Activated CD4-positive, alpha-beta T cell treated with anti-CD3 and anti-CD28 coated beads, Interleukin-2, amount 50 U/mL, for 4 hours (primary cell): ENCODE measurements around the gene RPL18A.

Experiments used
- DNase-seq, 2 experiments: peaks; one replicate each; pipeline ENCODE4 v3.0.0-alpha.2; 2020

Gene RPL18A

GRCh38 chr19:17841810-17842662, 17.7 kb upstream of the RPL18A start:
- DNase-seq, result peak; percentile 45 to 52

DNA sequence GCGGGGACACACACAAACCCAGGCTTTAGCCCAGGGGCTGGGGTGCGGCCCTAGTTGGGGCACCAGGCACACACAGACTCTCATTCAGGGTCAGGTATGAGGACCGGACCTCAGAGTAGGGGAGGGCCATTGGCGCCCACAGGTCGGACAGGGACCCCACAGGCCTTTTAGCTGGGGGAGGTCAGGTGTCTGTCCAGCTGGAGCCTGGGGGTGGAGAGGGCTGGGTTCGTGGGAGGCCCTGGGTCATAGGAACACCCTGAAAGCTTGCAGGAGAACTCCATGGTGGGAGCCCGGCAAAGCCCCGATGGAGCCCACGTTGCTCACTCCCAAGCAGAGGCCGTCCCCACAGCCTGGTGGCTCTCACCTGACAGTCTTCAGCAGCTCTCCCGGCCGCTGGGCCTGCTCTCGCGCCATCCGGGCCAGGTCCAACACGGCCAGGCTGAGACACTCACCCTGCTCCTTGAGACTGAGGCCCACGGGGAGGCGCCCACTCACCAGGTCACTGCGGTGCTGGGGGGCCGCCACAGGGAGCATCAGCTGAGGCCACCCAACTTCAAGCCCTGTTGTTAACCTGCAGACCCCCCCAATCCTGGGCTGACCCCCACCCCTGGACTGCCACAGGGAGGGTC, 16.9 kb upstream of the RPL18A start:
- DNase-seq, result no peak

- DNase-seq, result no peak
These were observed 16.4 kb upstream of the RPL18A start for GRCh38 chr19:17843292-17843827.

- no peak for DNase-seq
These were observed 15.7 kb upstream of the RPL18A start for GRCh38 chr19:17843908-17844490.

DNA sequence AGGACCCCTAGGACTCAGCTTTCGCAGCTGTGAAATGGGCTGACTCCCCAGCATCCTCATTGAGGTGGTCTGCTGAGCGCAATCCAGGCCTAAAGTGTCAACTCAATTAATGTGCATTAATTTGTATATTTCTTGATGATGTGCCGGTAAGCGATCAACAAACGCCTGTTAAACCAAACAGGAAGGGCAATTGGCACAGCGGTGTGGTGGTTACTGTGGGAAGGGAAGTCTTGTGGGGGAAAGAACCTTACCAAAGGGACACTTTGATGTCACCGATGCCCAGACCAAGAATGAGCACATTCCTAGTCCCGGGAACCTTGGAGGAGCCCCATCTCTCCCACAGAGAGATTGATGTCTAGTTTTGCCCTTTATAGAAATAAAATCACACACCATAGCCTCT, 13.6 kb upstream of the RPL18A start:
- DNase-seq, result no peak

DNA sequence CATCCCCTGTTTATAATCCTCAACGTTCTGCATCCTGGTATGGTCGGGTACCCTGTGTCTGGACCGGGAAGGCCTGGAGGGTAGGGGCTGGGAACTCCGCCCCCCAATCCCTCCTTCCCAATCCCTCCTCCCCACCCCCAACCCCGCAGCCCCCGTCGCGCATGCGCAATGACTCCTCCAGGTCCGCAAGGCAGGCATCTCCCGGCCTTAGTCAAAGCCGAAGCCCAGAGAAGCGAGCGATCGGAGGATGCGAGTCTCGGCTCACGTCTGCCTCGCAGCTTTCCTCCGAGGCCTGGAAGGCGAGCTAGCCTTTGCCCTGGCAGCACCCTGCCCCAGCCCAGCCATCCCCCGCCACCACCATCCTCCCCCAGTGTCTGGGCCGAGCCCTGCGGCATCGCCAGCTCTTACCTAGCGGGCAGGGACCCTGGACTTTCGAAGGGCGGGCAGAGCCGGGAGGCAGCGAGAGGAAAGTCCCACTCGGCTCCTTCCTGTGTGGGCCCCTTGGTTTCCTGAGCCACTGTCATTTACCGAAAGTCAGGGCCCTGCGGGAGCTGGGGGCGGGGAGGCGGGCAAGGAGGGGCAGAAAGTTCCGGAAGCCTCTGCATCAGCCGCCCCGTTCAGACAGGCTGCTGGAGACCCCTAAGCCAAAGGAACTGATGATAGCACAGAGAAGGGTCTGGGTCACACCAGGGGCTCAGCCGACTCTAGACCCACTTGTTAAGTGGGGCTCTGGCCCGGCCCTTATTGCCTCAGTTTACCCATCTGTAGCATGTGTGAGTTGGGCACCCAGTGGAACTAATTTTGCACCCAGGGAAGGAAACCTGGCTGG, 12.0 kb upstream of the RPL18A start, which contains the start of gene JAK3:
Gene JAK3, minus strand, starts transcription at position 445 of the 829 bp plus-strand sequence. CDS start 3,565 bp downstream, outside the sequence.
- peak; percentile 90 to 91 for DNase-seq

DNA sequence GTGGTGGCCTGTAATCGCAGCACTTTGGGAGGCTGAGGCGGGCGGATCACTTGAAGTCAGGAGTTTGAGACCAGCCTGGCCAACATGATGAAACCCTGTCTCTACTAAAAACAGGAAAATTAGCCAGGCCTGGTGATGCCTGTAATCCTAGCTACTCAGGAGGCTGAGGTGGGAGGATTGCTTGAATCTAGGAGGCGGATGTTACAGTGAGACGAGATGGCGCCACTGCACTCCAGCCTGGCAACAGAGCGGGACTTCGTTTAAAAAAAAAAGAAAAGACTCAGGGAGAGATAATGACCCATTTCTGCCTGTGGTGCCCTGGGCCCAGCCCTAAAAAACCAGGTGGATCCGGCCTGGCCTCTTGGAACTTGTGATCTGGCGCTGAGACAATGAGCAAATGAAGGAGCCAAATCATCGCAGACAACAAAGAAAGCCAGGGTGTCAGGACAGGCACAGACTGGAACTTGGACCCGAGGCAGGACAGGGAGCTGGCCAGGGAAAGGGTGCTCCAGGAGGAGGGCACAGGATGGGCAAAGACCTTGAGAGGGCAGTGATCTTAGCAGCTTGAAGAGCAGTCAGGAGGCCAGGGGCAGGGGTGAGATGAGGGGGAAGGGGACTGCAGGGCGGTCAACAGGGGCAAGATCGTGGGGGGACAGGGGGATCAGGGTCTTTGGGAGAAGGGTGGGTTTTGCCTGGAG, 11.0 kb upstream of the RPL18A start:
- no peak for DNase-seq

GRCh38 chr19:17854061-17854460, 5.6 kb upstream of the RPL18A start:
- no peak for DNase-seq

DNA sequence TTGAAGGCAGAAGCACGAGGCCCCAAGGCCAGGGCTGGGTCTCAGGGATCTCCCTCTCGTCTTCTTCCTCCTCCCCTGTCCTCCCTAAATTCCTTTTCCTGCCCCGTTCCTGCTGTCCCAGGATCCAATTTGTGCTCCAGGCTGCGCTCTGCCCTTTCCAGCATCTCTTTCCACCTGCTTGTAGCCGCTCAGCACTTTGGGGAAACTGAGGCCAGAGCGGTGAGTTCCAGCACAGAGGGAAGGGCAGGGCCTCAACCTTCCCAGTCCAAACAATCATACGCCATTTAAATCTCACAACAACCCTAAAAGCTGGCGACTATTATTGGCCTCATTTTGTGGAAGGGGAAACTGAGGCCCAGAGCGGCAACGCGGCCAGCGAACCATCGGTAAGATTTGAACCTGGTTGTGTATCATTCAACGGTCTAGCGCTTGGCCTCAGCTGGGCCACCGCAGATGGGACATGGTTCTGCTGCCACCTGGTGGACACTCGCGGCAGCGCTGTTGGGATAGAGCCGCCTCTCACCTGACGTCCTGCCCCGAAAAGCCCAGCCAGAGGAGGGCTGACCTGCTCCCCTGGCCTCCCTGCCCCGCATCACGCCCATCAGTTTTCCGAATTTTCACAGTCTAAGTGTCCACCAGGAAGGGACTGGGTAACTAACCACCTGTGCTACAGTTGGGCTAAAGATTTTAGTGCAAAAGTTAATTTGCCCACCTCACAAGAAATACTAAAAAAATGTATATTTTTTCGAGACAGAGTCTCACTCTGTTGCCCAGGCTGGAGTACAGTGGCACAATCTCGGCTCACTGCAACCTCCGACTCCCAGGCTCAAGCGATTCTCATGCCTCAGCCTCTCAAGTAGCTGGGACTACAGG, 4.2 kb upstream of the RPL18A start:
- DNase-seq, result peak; percentile 87 to 93

- DNase-seq, result no peak
These were observed 752 bp downstream of the RPL18A start for GRCh38 chr19:17860331-17860992.

- DNase-seq, result no peak
These were observed 1.3 kb downstream of the RPL18A start for GRCh38 chr19:17860993-17861360.

DNA sequence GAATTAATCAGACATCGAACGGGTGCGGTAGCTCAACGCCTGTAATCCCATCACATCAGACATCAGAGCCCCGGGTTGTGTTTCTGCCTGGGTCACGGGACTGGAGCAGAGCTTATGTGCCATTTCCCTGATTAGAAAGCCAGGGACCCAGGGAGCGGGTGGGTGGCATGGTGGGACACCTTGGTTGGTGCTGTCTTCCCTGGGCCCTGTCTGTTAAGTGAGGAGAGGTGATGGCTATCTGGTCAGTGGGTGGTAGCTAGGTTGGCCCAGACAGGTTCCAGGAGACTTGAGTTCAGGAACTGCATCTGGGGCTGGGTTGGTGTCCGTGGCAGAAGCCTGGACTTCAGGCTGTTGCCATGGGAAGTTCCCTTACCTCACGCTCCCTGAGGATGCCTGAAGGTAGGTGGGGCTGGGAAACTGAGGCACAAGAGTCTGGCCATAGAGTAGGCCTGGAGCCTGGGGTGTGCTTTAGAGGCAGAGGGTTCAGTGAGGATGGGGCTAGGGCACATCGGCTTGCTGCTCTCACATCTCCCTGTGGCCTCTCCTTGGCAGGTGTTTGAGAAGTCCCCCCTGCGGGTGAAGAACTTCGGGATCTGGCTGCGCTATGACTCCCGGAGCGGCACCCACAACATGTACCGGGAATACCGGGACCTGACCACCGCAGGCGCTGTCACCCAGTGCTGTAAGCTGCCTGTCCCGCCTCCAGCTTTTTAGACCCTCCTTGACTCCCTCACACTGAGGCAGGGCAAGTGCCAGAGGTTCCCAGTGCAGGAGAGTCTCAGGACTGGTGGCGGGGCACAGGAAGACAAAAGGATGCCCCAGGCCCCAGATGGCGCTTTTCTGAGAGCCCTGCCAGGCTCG, 2.1 kb downstream of the RPL18A start:
- DNase-seq, result no peak

DNA sequence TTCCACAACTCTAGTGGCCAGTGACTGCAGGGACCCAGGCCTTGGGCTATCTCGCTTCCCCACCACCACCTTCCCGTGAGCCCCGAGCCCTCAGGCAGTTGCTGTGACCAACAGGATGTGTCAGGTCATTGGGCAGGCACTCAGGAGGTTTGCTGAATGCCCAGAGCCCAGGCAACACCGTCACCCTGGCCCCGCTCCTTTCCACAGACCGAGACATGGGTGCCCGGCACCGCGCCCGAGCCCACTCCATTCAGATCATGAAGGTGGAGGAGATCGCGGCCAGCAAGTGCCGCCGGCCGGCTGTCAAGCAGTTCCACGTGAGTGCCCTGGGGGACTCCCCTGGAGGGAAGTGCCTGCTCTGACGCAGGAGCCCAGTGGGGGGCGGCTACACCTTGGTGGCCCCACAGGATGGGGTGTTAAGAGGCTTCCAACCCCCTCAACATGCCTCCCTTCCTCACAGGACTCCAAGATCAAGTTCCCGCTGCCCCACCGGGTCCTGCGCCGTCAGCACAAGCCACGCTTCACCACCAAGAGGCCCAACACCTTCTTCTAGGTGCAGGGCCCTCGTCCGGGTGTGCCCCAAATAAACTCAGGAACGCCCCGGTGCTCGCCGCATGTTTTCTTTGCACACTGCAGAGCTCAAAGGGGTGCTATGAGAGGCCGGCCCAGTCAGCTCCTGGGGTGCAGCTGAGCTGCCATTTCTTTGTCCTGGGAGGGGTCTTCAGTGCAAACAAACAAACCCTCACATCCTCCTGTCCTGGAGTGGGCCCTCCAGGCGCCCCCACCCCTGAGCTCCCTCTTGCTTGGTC, 3.2 kb downstream of the RPL18A start:
- DNase-seq, result no peak

- DNase-seq, result no peak
These were observed 3.9 kb downstream of the RPL18A start for GRCh38 chr19:17863520-17864182.

DNA sequence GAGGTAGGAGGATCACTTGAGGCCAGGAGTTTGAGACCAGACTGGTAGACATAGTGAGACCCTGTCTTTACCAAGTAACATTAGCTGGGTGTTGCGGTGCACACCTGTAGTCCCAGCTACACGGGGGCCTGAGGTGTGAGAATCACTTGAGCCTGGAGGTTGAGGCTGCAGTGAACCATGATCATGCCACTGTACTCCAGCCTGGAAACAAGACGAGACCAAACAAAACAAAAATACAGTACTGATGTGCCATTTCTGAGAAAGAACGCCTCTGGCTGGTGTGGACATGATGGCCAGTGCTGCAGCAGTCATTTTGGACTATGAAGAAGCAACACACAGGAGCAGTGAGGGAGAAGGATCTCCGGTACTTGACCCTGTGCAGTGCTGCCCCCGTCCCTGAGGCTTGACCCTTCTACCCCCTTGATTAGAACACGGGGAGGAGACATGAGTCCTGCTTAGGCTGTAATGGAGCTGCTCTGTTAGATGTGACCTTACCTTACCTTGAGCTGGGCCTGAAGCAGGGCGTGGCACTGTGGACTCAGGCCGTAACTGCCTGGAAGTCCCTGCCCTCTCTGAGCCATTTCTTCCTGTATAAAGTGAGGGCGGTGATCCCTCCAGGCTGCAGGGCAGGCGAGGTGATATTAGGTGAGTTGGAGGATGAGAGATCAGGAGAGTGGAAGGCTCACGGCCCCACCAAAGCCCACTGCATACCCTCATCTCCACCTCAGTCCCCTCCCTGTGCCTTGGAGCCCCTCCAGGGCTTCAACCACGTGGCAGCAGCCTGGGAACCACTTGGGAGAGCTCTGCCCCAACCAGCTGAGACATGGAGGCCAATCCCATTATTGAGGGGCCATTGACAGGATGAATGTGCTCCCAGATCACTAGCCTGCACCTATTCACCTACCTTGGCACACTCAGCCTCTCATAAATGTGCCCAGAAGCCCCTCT, 5.9 kb downstream of the RPL18A start:
- no peak for DNase-seq

- no peak for DNase-seq
These were observed 6.7 kb downstream of the RPL18A start for GRCh38 chr19:17866312-17866963.
